ENCODE results near the gene AP4M1. TPM values are rescaled to one million over a fixed set of nuclear protein-coding genes. Genes with fewer than 3 reads are reported as not detected.
A peak's percentile ranks its signal among the peaks of the same experiment; 100 is the strongest.

The AP4M1 gene
- polyA plus RNA-seq, 1 donor from 2014 or later = 100 TPM

DNA sequence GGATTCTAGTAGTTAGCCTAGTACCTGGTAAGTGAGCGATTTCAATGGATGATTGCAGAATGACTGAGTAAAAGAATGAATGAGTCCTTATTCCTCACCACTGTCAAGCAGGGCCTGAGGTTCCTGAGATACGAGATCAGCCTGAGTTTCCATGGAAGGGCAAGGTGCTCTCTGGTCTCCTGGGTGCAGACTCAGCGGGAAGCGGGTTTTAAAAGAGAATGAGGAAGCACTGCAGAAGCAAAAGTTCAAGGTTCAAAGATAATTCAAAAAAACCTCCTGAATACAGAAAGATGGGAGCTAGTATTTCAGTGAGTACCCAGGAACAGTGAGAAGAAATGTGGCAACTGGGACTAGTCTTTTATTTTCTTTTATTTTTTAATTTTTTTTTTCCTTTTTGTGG is 24.2 kb upstream of the AP4M1 start:
- Histone ChIP-seq H3F3A (ENCODE audit: insufficient read depth, low read length, poor library complexity, severe bottlenecking) (no peaks in the 10 kb centered on the region), H3K36me3 (ENCODE audit: insufficient read depth, low read length) (peaks cover 20% of the 10 kb centered on the region), H3K4me2 (ENCODE audit: low read length) (no peak overlapping the region), H3K79me2 (replicated peaks; ENCODE audit: insufficient read depth, low read length) (peaks cover 47% of the 10 kb centered on the region), H3K27me3 (ENCODE audit: insufficient read depth, low read depth, low read length) (no peaks in the 10 kb centered on the region), H3K9me3 (ENCODE audit: low read length) (no peaks in the 10 kb centered on the region), H3K9ac (ENCODE audit: low read length) (no peak overlapping the region), H3K4me3 (ENCODE audit: low read length) (no peak overlapping the region), H4K20me1 (ENCODE audit: insufficient read depth) (no peaks in the 10 kb centered on the region), H3K27ac (ENCODE audit: low read length) (no peak overlapping the region), H3K9me2 (ENCODE audit: insufficient read depth, low read length) (no peaks in the 10 kb centered on the region), H2AFZ (ENCODE audit: low read depth, low read length) (no peak overlapping the region)
- no peak for TF ChIP-seq MXI1 (conservative IDR thresholded peaks at IDR 0.05; ENCODE audit: poor library complexity, severe bottlenecking)
- no peak for TF ChIP-seq TAF1 (IDR thresholded peaks at IDR 0.05; ENCODE audit: low read depth)
- TF ChIP-seq EP300 (conservative IDR thresholded peaks at IDR 0.05; ENCODE audit: poor library complexity, severe bottlenecking) = no peak
- no peak for TF ChIP-seq EZH2 (IDR thresholded peaks at IDR 0.05; ENCODE audit: borderline replicate concordance, insufficient read depth, low read length, poor library complexity, severe bottlenecking)
- TF ChIP-seq CTCF (IDR thresholded peaks at IDR 0.05; ENCODE audit: poor library complexity, severe bottlenecking) = no peak
- TF ChIP-seq RAD21 (conservative IDR thresholded peaks at IDR 0.05) = no peak
- TF ChIP-seq SMC3 (conservative IDR thresholded peaks at IDR 0.05; ENCODE audit: poor library complexity) = no peak
- TF ChIP-seq REST (IDR thresholded peaks at IDR 0.05; ENCODE audit: borderline replicate concordance) = no peak
- TF ChIP-seq POLR2AphosphoS5 (IDR thresholded peaks at IDR 0.05) = no peak

DNA sequence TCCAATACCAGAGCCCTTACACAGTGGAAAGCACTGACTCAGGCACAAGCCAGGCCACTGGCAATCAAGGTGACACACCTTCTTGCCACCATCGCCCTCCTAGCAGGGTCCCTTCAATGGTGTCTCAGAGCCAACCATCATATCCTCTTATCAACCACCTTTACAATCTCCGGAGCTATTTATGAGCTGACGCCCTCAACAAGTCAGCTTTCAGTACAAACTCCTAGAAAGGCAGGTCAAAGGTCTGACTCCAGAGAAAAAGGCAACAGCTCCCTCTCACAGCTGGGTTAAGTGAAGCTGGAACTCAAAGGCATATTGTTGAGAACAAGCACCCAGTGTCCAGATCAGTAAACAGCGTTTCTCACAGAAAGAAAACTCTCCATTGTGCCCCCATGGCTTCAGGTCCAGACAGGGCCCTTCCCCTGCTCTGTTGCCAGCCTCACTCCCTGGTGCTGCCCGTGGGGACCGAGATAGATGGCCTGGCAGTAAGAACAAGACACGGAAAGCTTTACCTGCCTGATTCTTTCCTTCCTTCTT is 22.4 kb upstream of the AP4M1 start:
- Histone ChIP-seq H3K9ac (ENCODE audit: low read length) (no peak overlapping the region), H3K4me3 (ENCODE audit: low read length) (peak overlapping the region; percentile 91), H3K27ac (ENCODE audit: low read length) (no peak overlapping the region), H3K4me2 (ENCODE audit: low read length) (no peak overlapping the region), H3K36me3 (ENCODE audit: insufficient read depth, low read length) (peaks cover 11% of the 10 kb centered on the region), H3K79me2 (replicated peaks; ENCODE audit: insufficient read depth, low read length) (peaks cover 47% of the 10 kb centered on the region), H4K20me1 (ENCODE audit: insufficient read depth) (no peaks in the 10 kb centered on the region), H3K9me3 (ENCODE audit: low read length) (no peaks in the 10 kb centered on the region), H2AFZ (ENCODE audit: low read depth, low read length) (no peak overlapping the region), H3K9me2 (ENCODE audit: insufficient read depth, low read length) (no peaks in the 10 kb centered on the region), H3K27me3 (ENCODE audit: insufficient read depth, low read depth, low read length) (no peaks in the 10 kb centered on the region), H3F3A (ENCODE audit: insufficient read depth, low read length, poor library complexity, severe bottlenecking) (no peaks in the 10 kb centered on the region)
- TF ChIP-seq MXI1 (conservative IDR thresholded peaks at IDR 0.05; ENCODE audit: poor library complexity, severe bottlenecking) (no peak), REST (IDR thresholded peaks at IDR 0.05; ENCODE audit: borderline replicate concordance) (no peak), EZH2 (IDR thresholded peaks at IDR 0.05; ENCODE audit: borderline replicate concordance, insufficient read depth, low read length, poor library complexity, severe bottlenecking) (no peak), RAD21 (conservative IDR thresholded peaks at IDR 0.05) (no peak), CTCF (IDR thresholded peaks at IDR 0.05; ENCODE audit: poor library complexity, severe bottlenecking) (no peak), EP300 (conservative IDR thresholded peaks at IDR 0.05; ENCODE audit: poor library complexity, severe bottlenecking) (no peak), TAF1 (IDR thresholded peaks at IDR 0.05; ENCODE audit: low read depth) (no peak), SMC3 (conservative IDR thresholded peaks at IDR 0.05; ENCODE audit: poor library complexity) (no peak), POLR2AphosphoS5 (IDR thresholded peaks at IDR 0.05) (no peak)
